ENCODE measurements around the gene CCDC57.

CCDC57 gene

GRCh38 chr17:82091264-82092066 is 121.2 kb downstream of the CCDC57 start:
- no peak for DNase-seq
- in situ Hi-C loops (cut with MboI; ENCODE audit: low pct_unique_long_range_greater_than_20kb, low sequenced_read_pairs) = no loop called here

- in situ Hi-C loops (cut with MboI; ENCODE audit: low pct_unique_long_range_greater_than_20kb, low sequenced_read_pairs) = no loop called here
Measured at GRCh38 chr17:82090549-82091263, 121.9 kb downstream of the CCDC57 start.

GRCh38 chr17:82089723-82090548 is 122.7 kb downstream of the CCDC57 start:
- in situ Hi-C loops (cut with MboI; ENCODE audit: low pct_unique_long_range_greater_than_20kb, low sequenced_read_pairs) = no loop called here
- DNase-seq = no peak

More at GRCh38 chr17:82090549-82091263, 121.9 kb downstream of the CCDC57 start:
- DNase-seq = no peak

- DNase-seq = no peak
- in situ Hi-C loops (cut with MboI; ENCODE audit: low pct_unique_long_range_greater_than_20kb, low sequenced_read_pairs) = no loop called here
Measured at GRCh38 chr17:82088838-82089722, 123.6 kb downstream of the CCDC57 start.

DNA sequence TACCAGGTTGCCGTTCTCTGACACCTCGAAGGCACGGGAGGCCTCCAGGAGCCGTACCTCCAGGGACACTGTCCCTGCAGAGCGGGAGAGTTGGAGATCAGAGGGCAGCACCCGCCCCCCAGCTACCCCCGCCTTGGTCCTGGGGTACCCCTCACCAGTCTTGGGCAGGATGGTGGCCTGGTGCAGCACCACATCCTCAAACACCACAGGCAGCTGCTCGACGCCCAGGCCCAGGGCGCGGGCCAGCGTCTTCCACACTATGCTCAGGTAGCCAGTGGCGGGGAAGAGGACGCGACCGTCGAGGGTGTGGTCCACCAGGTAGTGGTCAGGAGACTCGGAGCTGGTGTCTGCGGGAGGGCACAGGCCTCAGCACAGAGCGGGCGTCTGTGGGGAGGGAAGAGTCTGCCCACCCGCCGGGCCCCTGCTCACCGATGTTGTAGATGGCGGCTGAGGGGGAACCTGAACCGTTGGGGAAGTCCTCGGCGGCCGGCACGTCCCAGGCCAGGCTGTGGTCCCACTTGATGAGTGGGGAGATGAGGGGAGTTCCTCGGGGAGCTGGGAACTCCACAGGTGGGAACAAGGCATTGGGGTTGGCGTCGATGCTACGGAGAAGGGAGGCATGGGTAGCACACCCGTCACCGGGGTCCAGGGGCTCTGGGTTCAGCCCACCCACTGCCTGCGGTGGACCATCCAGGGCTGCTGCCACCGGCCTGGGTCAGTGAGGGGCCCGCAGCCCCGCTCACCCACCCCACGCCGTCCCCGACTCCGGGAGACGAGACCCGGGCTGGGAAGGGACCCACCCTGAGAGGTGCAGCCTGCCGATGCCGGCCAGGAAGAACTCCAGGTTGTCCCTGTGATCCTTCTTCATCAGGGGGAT is 124.4 kb downstream of the CCDC57 start:
- in situ Hi-C loops (cut with MboI; ENCODE audit: low pct_unique_long_range_greater_than_20kb, low sequenced_read_pairs) = no loop called here
- DNase-seq = no peak

DNA sequence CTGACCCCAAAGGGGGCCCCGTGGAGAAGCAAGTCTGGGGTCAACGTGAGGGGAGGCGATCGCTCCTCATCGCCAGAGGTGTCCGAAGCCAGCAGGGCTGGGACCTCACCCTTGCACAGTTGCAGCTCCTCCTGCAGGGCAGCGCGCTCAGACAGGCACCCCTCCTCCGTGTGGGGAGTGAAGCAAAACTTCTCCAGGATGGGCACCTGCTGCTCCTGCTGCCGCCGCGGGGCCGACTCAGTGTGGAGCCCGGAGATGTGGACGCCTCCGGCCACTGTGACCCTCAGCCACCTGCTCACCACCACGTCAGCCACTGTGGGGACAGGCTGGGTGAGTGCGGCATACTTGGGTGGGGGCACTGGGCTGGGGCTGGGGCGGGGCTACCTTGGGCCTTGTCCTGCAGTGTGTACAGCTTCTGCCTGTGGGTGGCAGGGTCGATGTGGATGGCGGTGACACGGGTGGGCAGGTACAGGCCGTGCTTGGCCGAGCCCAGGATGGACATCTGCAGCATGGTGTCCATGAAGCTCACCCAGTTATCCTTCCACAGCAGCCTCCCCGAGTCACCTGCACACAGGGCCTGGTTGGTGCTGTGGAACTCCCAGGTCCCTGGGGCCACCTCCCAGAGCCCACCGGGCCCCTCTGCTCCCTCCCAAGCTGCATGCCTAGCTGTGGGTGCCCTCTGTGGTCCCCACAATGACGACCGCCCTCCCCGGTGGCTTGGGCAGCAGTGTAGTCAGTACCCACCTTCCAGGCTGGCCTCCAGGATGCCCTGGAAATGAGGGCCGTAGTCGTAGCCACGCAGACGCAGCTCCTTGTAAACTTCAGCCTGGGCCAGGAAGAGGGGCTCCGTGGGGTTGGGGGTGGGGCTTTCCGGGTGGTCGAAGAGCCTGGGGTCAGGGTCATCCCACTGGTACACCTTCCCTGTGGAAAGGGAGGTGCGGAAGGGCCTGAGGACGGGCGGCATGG is 125.4 kb downstream of the CCDC57 start:
- DNase-seq = no peak
- in situ Hi-C loops (cut with MboI; ENCODE audit: low pct_unique_long_range_greater_than_20kb, low sequenced_read_pairs) = no loop called here

DNA sequence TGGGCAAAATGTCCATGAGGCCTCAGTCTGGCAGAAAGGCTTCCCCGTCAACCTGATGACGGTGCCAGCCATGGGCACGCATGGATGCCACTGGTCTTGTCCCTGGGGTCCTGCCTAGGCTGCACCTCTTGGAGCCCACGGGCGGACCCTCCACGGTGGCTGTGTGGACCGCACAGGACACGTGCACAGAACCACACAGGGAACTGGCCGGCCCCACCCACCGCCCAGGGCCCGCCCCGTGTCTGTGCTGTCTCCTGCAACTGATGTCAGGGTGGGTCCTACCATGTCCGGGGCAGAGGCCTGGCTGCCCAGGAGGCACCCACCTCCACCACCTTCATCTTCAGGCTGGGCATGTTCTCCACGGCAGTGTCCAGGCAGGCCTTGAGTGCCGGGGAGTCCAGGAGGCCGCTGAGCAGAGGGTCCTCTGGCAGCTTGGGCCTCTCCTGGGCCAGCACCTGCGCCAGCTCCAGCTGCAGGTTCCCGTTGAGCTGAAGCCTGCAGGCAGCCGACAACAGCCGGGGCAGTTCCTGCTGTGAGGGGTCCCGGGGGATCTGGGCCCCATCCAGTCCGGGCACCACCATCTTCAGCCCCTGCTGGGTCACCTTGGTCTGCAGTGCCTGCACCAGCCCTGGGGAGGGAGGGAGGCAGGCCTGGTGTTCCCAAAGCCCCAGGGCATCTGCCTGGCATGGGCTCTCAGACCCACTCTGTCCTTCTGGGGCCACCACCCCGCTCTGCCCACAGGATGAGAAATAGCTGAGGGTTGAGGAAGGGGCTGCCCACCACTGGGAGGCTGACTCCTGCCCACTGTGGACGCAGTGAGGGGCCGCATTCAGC is 126.5 kb downstream of the CCDC57 start:
- DNase-seq = no peak
- in situ Hi-C loops (cut with MboI; ENCODE audit: low pct_unique_long_range_greater_than_20kb, low sequenced_read_pairs) = no loop called here

- in situ Hi-C loops (cut with MboI; ENCODE audit: low pct_unique_long_range_greater_than_20kb, low sequenced_read_pairs) = no loop called here
Measured at GRCh38 chr17:82085031-82085861, 127.4 kb downstream of the CCDC57 start.

GRCh38 chr17:82084373-82085030 is 128.1 kb downstream of the CCDC57 start:
- in situ Hi-C loops (cut with MboI; ENCODE audit: low pct_unique_long_range_greater_than_20kb, low sequenced_read_pairs) = no loop called here
- no peak for DNase-seq

More at GRCh38 chr17:82085031-82085861, 127.4 kb downstream of the CCDC57 start:
- DNase-seq = no peak

DNA sequence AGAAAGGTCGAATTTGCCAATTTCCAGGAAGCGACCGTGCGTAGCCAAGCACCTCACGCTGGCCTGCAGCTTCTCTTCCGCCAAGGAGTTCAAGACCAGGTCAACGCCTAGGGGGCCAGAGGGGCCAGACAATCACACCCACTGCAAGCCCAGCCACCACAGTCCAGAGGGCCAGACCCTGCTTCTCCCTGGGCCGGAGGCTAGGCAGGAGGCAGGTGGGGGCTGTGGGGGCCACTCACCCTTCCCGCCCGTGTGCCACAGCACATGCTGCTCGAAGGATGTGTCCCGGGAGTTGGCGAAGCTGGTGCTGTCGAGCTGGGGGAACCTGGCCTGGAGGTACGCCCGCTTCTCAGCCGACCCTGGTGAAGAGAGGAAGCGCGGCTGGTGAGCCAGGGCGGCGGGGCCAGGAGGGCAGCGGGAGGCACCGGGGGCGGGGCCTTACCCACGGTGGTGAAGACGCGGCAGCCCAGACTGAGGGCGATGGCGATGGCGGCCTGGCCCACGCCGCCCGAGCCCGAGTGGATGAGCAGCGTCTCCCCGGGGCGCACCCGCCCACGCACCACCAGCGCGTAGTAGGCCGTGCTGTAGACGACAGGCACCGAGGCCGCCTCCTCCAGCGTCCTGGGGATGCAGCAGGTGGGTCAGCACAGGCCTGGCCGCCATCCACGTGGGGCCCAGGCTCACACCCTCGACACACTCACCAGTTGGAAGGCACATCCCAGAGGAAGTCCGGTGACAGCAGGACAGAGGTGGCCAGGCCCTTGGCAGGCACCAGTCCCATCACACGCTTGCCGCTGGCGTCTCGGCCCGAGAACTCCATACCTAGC is 128.9 kb downstream of the CCDC57 start:
- DNase-seq = no peak
- in situ Hi-C loops (cut with MboI; ENCODE audit: low pct_unique_long_range_greater_than_20kb, low sequenced_read_pairs) = no loop called here

GRCh38 chr17:82083009-82083408 is 129.6 kb downstream of the CCDC57 start:
- no peak for DNase-seq
- in situ Hi-C loops (cut with MboI; ENCODE audit: low pct_unique_long_range_greater_than_20kb, low sequenced_read_pairs) = no loop called here

GRCh38 chr17:82082456-82082855 is 130.2 kb downstream of the CCDC57 start:
- in situ Hi-C loops (cut with MboI; ENCODE audit: low pct_unique_long_range_greater_than_20kb, low sequenced_read_pairs) = no loop called here
- no peak for DNase-seq

- no peak for DNase-seq
- in situ Hi-C loops (cut with MboI; ENCODE audit: low pct_unique_long_range_greater_than_20kb, low sequenced_read_pairs) = no loop called here
Measured at GRCh38 chr17:82081966-82082365, 130.7 kb downstream of the CCDC57 start.

DNA sequence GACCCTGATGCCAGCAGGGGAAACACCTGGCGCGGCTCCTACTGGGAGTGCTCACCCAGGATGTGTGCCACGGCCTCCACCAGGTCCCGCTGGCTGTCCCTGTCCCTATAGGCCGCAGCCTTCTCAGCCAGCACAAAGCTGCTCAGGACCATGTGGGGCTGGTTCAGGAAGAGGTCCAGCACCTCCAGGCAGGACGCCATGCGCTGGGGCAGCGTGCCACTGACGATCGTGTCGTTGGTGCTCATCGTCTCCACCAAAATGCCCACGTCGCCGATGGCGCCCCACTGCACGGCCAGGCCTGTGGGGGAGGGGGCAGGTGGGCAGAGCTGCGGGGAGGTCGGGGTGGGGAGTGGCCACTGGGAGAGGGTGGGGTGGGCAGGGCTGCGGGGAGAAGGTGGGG is 131.1 kb downstream of the CCDC57 start:
- in situ Hi-C loops (cut with MboI; ENCODE audit: low pct_unique_long_range_greater_than_20kb, low sequenced_read_pairs) = no loop called here

More for the DNA sequence above, 131.1 kb downstream of the CCDC57 start:
- DNase-seq = no peak
